ENCODE data around the gene ABCA2.

DNA sequence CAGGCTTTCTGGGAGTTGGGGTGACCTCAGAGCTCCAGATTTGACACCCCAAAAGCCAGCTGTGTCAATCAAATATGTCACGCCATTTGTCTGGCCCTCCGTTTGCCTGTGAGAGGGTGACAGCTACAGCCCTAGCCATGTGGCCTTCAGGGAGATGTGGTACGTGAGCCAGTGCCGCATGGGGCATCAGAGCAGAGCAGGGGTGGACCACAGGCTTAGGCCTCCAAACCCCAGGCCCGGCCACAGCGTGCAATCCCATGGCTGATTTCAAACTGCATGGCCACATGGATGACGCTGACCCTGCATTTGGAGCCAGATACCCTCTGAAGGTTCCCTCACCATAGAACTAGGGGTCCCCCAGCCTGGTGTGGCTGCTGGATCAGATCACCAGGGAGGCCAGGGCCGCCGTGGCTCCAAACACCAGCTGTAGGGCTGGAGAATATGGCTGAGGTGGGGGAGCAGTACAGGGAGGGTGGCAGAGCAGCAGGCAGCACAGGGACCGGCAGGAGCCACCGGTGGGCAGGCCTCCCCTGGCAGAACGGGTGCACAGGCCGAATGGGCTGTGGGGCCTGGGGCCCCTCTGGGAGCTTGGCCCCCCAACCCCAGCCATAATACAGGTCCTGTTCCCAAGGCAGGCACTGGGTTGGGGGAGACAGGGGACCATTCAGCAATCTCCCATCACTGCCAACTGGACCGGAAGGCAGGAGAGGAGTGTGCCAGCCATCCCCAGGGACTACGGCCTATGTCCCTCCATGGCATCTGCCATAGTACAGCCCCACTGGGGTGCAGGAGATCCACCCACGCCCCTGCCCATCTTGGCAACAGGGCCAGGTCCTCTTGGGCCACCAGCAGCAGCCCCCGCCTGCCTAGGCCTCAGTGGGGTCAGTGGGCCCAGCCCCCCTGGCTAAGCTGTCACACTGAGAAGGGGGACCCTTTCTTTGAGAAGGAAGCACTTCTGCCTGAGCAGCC, 40.8 kb upstream of the ABCA2 start:
- TF ChIP-seq, protein P1, sequence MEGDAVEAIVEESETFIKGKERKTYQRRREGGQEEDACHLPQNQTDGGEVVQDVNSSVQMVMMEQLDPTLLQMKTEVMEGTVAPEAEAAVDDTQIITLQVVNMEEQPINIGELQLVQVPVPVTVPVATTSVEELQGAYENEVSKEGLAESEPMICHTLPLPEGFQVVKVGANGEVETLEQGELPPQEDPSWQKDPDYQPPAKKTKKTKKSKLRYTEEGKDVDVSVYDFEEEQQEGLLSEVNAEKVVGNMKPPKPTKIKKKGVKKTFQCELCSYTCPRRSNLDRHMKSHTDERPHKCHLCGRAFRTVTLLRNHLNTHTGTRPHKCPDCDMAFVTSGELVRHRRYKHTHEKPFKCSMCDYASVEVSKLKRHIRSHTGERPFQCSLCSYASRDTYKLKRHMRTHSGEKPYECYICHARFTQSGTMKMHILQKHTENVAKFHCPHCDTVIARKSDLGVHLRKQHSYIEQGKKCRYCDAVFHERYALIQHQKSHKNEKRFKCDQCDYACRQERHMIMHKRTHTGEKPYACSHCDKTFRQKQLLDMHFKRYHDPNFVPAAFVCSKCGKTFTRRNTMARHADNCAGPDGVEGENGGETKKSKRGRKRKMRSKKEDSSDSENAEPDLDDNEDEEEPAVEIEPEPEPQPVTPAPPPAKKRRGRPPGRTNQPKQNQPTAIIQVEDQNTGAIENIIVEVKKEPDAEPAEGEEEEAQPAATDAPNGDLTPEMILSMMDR (conservative IDR thresholded peaks at IDR 0.05; ENCODE audit: low read length): no peak
- TF ChIP-seq EZH2phosphoT487 (IDR thresholded peaks at IDR 0.05; ENCODE audit: borderline replicate concordance): no peak
